HL-60 (cell line): Measurements from ENCODE around the gene KCNQ1.

Experiments
- DNase-seq, 2 experiments: peaks; one replicate each; pipeline ENCODE4 v3.0.0-alpha.2; 2010 to 2020; ENCODE audit warnings: low read depth in 1 of 2, low spot score in 1 of 2
- H3K27ac ChIP-seq: fragments of 250-450 bp; sonication (Bioruptor Pico); replicated peaks from 2 replicates; pipeline ENCODE4 v1.5.1; 2020; ENCODE audit warnings: mild to moderate bottlenecking, moderate library complexity
- H3K27me3 ChIP-seq: fragments of 250-450 bp; sonication (Bioruptor Pico); 2 replicates; pipeline ENCODE4 v1.5.1; 2021; ENCODE audit warnings: mild to moderate bottlenecking, moderate library complexity; ENCODE audit not compliant: insufficient read depth, poor library complexity, severe bottlenecking
- H3K4me3 ChIP-seq: replicated peaks from 2 replicates; pipeline ENCODE4 v1.5.1; 2011; ENCODE audit warnings: mild to moderate bottlenecking, control low read depth, low read length; ENCODE audit not compliant: insufficient read depth
- GABPA ChIP-seq: IDR thresholded peaks from 2 replicates; pipeline ENCODE4 v1.6.1; 2012; ENCODE audit warnings: low read depth
- POLR2AphosphoS5 ChIP-seq: IDR thresholded peaks from 2 replicates; pipeline ENCODE4 v1.6.1; 2012; ENCODE audit warnings: low read depth
- REST ChIP-seq: IDR thresholded peaks from 2 replicates; pipeline ENCODE4 v1.6.1; 2012; ENCODE audit warnings: low read depth; ENCODE audit not compliant: insufficient replicate concordance
- SPI1 ChIP-seq: IDR thresholded peaks from 2 replicates; pipeline ENCODE4 v1.6.1; 2012; ENCODE audit warnings: low read depth, mild to moderate bottlenecking, borderline replicate concordance
- TF ChIP-seq, protein P1 (sequence below): IDR thresholded peaks from one replicate; pipeline ENCODE4 v1.5.1; 2011; ENCODE audit warnings: low read length, control low read depth, inconsistent platforms; ENCODE audit not compliant: insufficient read depth

Gene KCNQ1

GRCh38 chr11:2540992-2541680 lies 96.3 kb downstream of the KCNQ1 start:
- no peak overlapping the region for H3K27ac ChIP-seq
- no peak for DNase-seq
- H3K27me3 ChIP-seq: no peaks in the 10 kb centered on the region
- H3K4me3 ChIP-seq: no peak overlapping the region
- TF ChIP-seq SPI1 (no peak), GABPA (no peak)

DNA sequence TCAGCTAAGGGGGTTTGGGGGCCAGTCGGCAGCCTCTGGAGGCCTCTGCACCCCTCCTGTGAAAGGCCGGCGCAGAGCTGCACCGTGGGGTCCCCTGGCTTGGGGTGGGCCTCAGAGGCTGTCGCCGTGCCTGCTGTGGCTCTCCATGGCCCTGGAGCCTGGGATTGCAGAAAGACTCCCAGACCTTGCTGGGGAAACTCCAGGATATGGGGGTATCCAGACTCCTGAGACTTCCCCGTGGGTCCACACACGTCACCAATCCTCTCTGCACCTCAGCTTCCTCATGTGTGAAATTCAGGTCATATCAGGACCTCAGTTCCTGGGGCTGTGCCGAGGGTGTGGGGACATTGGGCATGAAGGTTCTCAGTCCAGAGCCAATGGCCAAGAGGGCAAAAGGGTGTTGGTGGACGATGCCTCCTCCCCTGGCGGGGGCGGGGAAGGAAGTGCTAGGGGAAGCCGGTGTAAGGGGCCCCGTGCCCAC lies 97.1 kb downstream of the KCNQ1 start:
- Histone ChIP-seq H3K27me3 (no peaks in the 10 kb centered on the region), H3K27ac (no peak overlapping the region), H3K4me3 (no peak overlapping the region)
- TF ChIP-seq, protein P1, sequence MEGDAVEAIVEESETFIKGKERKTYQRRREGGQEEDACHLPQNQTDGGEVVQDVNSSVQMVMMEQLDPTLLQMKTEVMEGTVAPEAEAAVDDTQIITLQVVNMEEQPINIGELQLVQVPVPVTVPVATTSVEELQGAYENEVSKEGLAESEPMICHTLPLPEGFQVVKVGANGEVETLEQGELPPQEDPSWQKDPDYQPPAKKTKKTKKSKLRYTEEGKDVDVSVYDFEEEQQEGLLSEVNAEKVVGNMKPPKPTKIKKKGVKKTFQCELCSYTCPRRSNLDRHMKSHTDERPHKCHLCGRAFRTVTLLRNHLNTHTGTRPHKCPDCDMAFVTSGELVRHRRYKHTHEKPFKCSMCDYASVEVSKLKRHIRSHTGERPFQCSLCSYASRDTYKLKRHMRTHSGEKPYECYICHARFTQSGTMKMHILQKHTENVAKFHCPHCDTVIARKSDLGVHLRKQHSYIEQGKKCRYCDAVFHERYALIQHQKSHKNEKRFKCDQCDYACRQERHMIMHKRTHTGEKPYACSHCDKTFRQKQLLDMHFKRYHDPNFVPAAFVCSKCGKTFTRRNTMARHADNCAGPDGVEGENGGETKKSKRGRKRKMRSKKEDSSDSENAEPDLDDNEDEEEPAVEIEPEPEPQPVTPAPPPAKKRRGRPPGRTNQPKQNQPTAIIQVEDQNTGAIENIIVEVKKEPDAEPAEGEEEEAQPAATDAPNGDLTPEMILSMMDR: no peak
- no peak for TF ChIP-seq SPI1
- no peak for TF ChIP-seq POLR2AphosphoS5
- TF ChIP-seq GABPA: no peak
- no peak for DNase-seq

DNA sequence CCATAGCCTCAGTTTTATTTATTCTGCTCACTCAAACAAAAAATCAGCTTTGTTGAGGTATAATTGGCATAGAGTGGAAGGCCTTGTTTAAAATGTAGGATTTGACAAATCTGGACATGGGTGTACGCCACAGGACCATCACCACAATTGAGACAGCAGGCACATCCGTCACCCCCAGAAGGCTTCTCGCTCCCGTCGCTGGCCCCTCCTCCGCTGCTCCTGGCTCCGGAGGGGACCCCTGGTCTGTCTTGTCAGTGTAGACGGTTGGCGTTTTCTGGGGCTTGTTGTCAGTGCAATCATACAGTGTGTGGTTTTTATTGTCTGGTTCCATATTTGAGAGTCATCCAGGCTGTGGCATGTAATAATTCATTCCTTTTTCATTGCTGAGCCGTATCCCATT lies 97.6 kb downstream of the KCNQ1 start:
- TF ChIP-seq POLR2AphosphoS5 (no peak), REST (no peak), SPI1 (no peak), GABPA (no peak)
- TF ChIP-seq, protein P1: no peak
- Histone ChIP-seq H3K27me3 (no peaks in the 10 kb centered on the region), H3K27ac (no peak overlapping the region), H3K4me3 (no peak overlapping the region)
- no peak for DNase-seq

GRCh38 chr11:2547806-2548205 lies 103.0 kb downstream of the KCNQ1 start:
- Histone ChIP-seq H3K4me3 (no peak overlapping the region), H3K27ac (no peak overlapping the region), H3K27me3 (no peaks in the 10 kb centered on the region)
- no peak for TF ChIP-seq SPI1
- no peak for TF ChIP-seq REST
- no peak for DNase-seq

DNA sequence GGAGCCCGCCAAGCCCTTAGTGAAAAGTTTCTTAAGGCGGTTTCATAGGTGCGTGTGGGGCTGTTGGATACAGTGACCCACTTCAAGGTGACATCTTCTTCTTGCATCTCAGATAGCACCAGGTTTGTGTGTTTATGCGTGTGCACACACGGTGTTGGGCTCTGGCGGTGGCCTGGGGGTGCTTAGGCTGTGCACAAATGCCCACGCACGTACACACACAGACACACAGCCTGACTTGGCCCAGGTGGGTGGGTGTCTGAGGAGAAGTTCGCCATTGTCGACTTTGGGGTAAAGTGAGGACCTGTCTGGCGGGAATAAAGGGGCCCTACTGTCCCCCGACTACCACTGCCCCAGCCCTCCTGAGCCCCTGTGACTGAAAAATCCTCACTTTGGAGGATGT lies 103.8 kb downstream of the KCNQ1 start:
- no peak for DNase-seq
- Histone ChIP-seq H3K27ac (no peak overlapping the region), H3K4me3 (no peak overlapping the region), H3K27me3 (no peaks in the 10 kb centered on the region)
- TF ChIP-seq POLR2AphosphoS5 (no peak), REST (no peak)
